GM12875 (cell line): ENCODE data around the gene RNF25.
A peak's percentile ranks its signal among the peaks of the same experiment; 100 is the strongest.

ENCODE experiments used
- H3K4me3 ChIP-seq: one replicate; pipeline ENCODE4 v1.5.1; 2011; ENCODE audit warnings: low read depth, low read length, control low read depth
- TF ChIP-seq, protein P1 (sequence below): IDR thresholded peaks from 2 replicates; pipeline ENCODE4 v1.5.1; 2011; ENCODE audit warnings: low read depth, mild to moderate bottlenecking, control low read depth, inconsistent platforms, low read length, moderate library complexity, borderline replicate concordance; ENCODE audit not compliant: insufficient read depth

The RNF25 gene

DNA sequence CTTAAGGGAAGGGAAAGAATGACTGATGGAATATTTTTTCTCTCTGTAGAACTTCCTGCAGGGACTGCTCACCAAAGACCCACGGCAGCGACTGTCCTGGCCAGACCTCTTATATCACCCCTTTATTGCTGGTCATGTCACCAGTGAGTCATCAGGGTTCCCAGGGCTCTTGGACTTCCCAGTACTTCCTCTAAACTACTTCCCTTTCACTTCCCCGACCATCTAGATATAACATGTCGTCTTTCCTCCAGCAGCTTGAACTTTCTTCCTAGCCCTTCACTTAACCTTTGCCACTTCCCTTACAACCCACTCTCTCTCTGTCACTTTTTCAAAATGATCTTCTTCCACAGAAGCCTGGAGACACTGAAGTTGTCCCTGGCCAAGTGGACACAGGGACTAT lies 7.3 kb upstream of the RNF25 start:
- TF ChIP-seq, protein P1, sequence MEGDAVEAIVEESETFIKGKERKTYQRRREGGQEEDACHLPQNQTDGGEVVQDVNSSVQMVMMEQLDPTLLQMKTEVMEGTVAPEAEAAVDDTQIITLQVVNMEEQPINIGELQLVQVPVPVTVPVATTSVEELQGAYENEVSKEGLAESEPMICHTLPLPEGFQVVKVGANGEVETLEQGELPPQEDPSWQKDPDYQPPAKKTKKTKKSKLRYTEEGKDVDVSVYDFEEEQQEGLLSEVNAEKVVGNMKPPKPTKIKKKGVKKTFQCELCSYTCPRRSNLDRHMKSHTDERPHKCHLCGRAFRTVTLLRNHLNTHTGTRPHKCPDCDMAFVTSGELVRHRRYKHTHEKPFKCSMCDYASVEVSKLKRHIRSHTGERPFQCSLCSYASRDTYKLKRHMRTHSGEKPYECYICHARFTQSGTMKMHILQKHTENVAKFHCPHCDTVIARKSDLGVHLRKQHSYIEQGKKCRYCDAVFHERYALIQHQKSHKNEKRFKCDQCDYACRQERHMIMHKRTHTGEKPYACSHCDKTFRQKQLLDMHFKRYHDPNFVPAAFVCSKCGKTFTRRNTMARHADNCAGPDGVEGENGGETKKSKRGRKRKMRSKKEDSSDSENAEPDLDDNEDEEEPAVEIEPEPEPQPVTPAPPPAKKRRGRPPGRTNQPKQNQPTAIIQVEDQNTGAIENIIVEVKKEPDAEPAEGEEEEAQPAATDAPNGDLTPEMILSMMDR, result no peak
- no peak overlapping the region for H3K4me3 ChIP-seq

GRCh38 chr2:218671097-218671653 lies 627 bp downstream of the RNF25 start:
- peak overlapping the region; percentile 65 for H3K4me3 ChIP-seq
- TF ChIP-seq, protein P1, result no peak

- TF ChIP-seq, protein P1, result no peak
- H3K4me3 ChIP-seq, result no peak overlapping the region
Measured at GRCh38 chr2:218664653-218665052, 7.1 kb downstream of the RNF25 start.

- TF ChIP-seq, protein P1, result no peak
Measured at GRCh38 chr2:218663901-218664300, 7.9 kb downstream of the RNF25 start.

DNA sequence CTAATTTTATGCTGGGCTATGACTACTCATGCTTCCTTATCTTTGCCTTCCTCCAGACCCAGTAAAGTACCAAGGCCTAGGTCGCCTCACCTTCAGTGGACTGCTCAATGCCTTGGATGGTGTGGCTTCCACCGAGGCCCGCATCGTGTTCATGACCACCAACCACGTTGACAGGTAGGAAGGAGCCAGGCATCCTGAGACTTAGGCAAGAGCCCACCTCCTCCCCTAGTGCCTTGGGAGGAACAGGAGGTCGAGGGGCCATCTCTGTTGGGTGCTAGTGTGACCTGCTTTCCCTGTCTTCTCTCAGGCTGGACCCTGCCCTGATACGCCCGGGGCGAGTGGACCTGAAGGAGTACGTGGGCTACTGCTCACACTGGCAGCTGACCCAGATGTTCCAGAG lies 9.0 kb downstream of the RNF25 start:
- TF ChIP-seq, protein P1, result no peak
- no peak overlapping the region for H3K4me3 ChIP-seq

More at GRCh38 chr2:218663901-218664300, 7.9 kb downstream of the RNF25 start:
- no peak overlapping the region for H3K4me3 ChIP-seq

DNA sequence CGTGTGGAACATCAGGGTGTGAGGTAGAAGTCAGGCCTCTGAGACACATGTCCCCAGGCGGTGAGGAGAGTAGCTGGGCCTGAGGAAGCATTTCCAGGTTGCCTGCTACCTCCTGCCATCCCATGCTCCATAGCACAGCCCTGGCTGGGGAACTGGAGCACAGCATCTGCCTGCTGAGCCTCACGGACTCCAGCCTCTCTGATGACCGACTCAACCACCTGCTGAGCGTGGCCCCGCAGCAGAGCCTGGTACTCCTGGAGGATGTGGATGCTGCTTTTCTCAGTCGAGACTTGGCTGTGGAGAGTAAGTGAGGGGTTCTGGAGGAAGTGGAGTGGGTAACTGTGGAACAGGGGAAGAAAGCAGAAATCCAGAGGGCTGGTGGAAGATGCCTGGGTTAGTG lies 9.4 kb downstream of the RNF25 start:
- TF ChIP-seq, protein P1, result no peak
- H3K4me3 ChIP-seq, result no peak overlapping the region

DNA sequence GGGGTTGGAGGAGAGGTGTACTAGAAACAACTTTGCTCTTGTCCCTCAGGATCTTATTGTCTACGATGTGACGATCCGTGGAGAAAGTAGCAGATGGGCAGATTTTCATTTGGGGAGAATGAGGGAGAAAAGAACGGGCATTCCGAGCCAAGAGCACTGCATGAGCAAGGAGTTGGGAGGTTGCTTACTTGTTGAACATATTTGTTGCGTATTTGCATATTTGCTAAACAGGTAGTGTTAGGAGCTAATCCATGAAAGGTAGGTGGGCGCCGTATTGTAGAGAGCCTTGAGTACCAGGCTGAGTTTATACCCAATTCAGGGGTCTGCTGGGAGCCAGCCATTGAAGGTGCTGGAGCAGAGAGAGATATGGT lies 11.8 kb downstream of the RNF25 start:
- TF ChIP-seq, protein P1, result no peak
- peak overlapping the region; percentile 77 for H3K4me3 ChIP-seq
